ENCODE measurements around the gene CALHM2.
"Not testable (repeated sequence)": the region's sequence is repeated elsewhere in the genome, so short reads cannot be mapped to it uniquely, and the experiment has no call there.

Gene CALHM2

GRCh38 chr10:103449208-103450144 lies 2.7 kb downstream of the CALHM2 start:
- DNase-seq, result no peak

- DNase-seq, result peak; percentile 82
These were observed 3.4 kb downstream of the CALHM2 start for GRCh38 chr10:103448746-103449145.

- DNase-seq, result no peak
These were observed 5.0 kb downstream of the CALHM2 start for GRCh38 chr10:103447187-103447586.

- DNase-seq, result peak; percentile 14
These were observed 6.2 kb downstream of the CALHM2 start for GRCh38 chr10:103445767-103446567.

- DNase-seq, result no peak
These were observed 6.8 kb downstream of the CALHM2 start for GRCh38 chr10:103445366-103445765.

GRCh38 chr10:103444478-103444877 lies 7.7 kb downstream of the CALHM2 start:
- no peak for DNase-seq

GRCh38 chr10:103443475-103444185 lies 8.5 kb downstream of the CALHM2 start:
- DNase-seq, result no peak

- peak; percentile 43 for DNase-seq
These were observed 10.1 kb downstream of the CALHM2 start for GRCh38 chr10:103442031-103442461.

GRCh38 chr10:103441611-103442010 lies 10.6 kb downstream of the CALHM2 start:
- DNase-seq, result no peak

GRCh38 chr10:103441206-103441605 lies 11.0 kb downstream of the CALHM2 start:
- no peak for DNase-seq

GRCh38 chr10:103440416-103440815 lies 11.8 kb downstream of the CALHM2 start:
- DNase-seq, result no peak

GRCh38 chr10:103439776-103440175 lies 12.4 kb downstream of the CALHM2 start:
- DNase-seq, result no peak

GRCh38 chr10:103433858-103434257 lies 18.3 kb downstream of the CALHM2 start:
- peak; percentile 53 for DNase-seq

- no peak for DNase-seq
These were observed 20.3 kb downstream of the CALHM2 start for GRCh38 chr10:103431902-103432301.

- DNase-seq, result no peak
These were observed 22.5 kb downstream of the CALHM2 start for GRCh38 chr10:103429647-103430046.

- DNase-seq, result no peak
These were observed 23.1 kb downstream of the CALHM2 start for GRCh38 chr10:103428989-103429643.

GRCh38 chr10:103427866-103428265 lies 24.3 kb downstream of the CALHM2 start:
- DNase-seq, result no peak

GRCh38 chr10:103423748-103424147 lies 28.4 kb downstream of the CALHM2 start:
- no peak for DNase-seq

- DNase-seq, result no peak
These were observed 33.1 kb downstream of the CALHM2 start for GRCh38 chr10:103419101-103419500.

GRCh38 chr10:103417601-103418000 lies 34.6 kb downstream of the CALHM2 start:
- DNase-seq, result no peak

GRCh38 chr10:103417148-103417469 lies 35.1 kb downstream of the CALHM2 start:
- not testable (repeated sequence) for DNase-seq

GRCh38 chr10:103416436-103417147 lies 35.6 kb downstream of the CALHM2 start:
- peak; percentile 65 for DNase-seq
